Stimulated activated CD4-positive, alpha-beta T cell treated with anti-CD3 and anti-CD28 coated beads, TNF-alpha, amount 100 ng/mL, for 48 hours (primary cell): ENCODE data around the gene NAT14.
A peak's percentile ranks its signal among the peaks of the same experiment; 100 is the strongest.

ENCODE experiments used
- DNase-seq, 3 donors: peaks; one replicate each; pipeline ENCODE4 v3.0.0-alpha.2; 2020; ENCODE audit warnings: low read depth in 3 of 3

The NAT14 gene

DNA sequence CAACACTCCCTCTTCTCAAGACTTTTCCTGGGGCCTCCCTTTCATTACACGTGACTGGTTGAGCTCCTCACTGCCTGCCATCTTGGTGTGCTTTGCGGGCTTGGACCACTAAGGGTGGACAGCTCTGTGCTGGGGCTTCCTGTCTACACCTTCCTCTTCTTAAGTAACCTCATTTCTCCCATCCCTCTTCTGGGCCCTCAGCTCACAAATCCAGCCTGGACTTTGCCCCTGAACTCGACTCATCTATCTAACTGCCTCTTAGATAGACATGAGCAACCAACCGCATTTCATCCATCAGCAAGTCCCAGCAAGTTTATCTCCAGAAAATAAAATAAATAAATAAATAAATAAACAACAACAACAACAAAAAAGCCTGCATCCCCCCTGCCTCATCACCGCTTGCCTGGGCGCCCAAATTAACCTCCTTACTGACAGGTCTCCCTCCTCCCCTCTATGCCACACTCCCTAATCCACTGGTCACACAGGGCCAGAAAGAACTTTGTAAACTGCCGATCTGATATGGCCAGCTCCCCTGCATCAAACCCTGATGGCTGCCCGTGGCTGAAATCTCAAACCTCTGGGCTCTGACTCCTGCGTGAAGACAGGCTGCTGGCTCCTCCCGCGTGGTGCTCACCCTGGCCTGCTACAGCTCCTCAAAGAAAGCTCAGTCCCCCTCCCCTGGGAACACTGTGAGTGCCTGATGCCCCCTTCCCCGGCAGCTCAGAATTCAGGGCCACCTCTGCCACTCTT is 31.3 kb upstream of the NAT14 start:
- DNase-seq: no peak

DNA sequence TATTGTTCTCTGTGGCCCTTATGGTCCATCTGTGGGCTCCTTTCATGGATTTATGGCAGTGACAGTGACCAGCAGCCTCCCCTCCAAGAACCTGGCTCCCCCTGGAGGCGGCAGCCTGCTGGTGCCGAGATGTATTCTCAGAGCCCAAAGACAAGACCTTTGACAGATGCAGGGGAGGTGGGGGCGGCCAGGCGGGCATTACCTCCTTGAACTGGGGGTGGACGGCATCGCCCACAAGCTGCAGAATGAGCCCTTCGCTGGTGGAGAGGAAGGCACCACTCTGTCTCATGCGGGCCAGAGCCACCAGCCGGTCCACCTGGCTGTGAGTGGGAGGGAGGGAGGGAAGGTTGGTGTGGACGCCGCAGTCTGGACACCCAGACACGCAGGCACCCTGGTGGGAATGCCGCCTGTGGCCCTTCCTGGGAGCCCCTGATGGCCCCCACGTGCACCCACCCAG is 30.2 kb upstream of the NAT14 start:
- no peak for DNase-seq

GRCh38 chr19:55455576-55456235 is 29.3 kb upstream of the NAT14 start:
- DNase-seq: no peak

- DNase-seq: no peak
Measured at GRCh38 chr19:55456347-55456746, 28.6 kb upstream of the NAT14 start.

GRCh38 chr19:55457683-55458457 is 27.1 kb upstream of the NAT14 start:
- no peak for DNase-seq

- no peak for DNase-seq
Measured at GRCh38 chr19:55459551-55459949, 25.4 kb upstream of the NAT14 start.

DNA sequence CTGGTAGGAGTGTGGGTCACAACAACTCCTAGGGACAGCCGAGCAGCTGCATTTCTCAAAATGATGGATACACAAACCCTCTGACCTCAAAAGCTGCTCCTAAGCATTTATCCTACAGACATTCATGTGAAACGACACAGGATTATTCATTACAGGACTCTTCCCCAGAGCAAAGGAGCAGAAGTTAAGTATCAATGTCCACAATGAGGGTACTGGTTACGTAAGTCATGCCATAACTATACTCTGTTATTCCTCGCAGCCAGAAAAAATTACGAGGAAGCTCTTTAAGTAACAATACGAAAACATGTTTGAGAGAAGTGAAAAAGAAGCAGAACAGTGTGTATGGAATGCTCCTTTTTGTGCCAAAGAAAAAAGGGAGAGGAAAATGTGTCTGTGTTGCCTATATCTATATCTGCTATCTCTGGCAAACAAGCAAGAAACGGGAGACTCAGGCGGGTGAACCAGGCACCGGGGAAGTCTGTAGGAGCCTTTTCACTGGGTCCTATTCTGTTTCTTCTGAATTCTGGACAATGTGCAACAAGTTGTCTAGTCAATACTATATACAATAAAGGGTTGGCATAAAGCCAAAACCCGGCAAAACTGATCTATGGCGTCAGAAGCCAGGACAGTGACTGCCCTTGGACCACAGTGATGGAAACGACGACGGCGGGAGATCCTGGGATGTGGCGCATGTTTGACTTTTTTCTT is 24.9 kb upstream of the NAT14 start:
- DNase-seq: no peak

DNA sequence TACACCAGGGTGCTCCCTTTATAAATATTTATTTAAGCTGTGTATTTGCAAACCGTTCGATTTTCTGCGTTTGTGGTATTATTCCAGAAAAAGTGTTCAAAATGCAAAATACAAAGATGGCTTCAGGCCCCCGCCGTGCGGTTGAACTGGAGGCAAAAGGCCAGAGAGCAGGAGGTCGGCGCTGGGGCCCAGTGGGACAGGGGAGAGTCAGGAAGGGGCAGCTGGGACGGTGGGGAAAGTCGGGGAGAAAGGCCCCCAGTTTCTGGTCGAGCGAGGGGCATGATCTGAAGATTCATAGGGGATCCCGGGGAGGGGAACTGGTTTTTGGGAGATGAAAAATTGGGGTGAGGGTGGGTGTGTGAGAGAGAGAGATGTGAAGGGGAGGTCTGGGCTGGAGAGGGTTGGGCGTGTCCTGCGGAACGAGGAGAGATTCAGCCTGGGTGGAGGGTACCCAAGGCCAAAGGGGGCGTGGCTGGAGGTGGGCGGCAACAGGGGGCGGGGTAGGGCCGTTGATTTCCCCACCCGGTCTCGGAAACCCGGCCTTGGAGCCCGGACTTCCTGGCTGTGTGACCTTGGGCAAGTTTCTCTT is 24.2 kb upstream of the NAT14 start:
- peak in 1 of 3 donors; percentile 52 for DNase-seq

DNA sequence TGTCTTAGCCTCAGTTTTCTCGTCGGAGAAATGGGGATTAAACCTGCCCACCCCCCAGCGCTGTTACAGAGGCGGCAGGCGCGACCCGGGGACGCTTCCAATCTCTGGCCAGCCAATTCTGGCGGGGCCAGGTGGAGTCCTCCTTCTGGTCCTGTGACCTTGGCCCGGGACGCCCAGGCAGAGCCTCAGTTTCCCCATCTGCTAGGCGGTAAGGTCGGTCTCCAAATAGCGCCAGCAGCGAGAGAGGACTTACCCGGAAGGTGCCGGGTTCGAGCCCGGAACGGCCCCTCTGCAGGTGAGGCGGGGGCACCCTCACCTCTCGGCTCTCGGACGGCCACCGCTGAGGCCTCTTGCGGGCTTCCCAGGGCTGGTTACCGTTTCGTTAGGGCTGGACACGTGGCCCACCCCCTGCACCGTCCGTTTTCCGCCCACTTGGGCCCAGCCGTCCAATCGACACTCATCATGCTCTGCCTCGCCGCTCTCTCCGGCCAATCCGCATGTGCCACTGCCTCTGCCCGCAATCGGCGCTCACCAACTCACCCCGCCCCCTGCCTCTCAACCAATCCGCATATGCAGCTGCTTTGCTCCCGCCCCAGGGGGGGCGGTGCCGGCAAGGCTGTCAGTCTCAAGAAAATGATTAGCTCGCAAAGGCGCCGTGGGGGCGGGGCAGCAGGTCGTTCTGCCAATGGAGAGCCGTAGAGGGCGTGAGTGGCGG is 23.6 kb upstream of the NAT14 start, which contains the start of gene ISOC2:
TSS of gene ISOC2 (minus strand) at position 384 of the 715 bp plus-strand sequence. CDS start 5,156 bp downstream, outside the sequence.
- peak; percentile 100 for DNase-seq

DNA sequence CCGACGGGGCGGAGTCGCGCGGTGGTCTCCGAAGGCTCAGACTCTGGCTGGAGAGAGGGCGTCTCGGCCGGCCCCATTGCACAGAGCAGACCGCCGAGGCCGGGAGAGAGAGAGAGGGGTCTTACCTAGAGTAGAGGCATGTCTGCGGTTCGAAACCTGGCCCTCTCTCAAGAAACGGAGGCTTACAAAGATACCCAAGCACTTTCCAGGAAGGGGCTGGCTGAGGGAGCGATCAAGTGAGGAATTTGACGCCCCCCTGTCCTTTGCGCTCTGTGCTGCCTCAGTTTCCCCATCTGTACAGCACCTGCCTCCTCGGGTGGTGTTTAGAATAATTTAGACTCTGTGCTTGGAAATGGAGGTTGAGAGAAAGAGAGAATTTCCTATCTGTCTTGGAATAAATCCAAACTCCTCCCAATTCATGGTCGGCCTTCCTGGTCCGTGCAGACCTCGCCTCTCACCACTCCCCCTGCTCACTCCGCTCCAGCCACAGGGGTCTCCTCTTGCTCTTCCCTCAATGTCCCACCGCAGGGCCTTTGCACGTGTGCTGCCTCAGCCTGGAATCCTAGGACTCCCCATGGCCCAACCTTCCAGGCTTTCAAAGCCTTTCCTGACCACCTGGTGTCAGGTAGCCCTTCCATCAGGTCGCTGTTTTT is 22.9 kb upstream of the NAT14 start:
- DNase-seq: no peak

GRCh38 chr19:55462722-55463121 is 22.3 kb upstream of the NAT14 start:
- no peak for DNase-seq

DNA sequence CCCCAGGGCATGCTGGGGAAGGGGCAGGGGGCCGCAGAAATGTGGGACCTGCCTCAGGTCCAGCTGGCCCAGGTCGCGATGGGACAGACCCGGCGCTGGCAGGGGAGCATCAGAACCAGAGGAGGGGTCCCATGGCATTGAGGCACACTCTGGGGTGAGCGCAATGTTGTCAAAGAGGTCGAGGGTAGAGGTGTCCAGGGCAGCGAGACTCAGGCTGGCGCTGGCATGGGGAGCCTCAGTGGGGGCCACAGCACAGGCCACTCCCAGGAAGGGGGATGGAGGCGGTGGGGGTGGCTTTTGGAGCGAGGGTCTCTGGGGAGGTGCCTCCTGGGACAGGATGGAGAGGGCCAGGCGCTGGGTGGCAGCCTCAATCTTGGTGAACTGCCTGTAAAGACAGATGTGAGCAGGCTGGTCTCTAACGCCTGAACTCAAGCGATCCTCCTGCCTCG is 21.4 kb upstream of the NAT14 start:
- DNase-seq: no peak

- DNase-seq: no peak
Measured at GRCh38 chr19:55464039-55464661, 20.8 kb upstream of the NAT14 start.

GRCh38 chr19:55464662-55465054 is 20.3 kb upstream of the NAT14 start, which contains the start of gene C19orf85:
Gene C19orf85, minus strand, starts transcription at chr19:55464751. Its CDS starts 197 bp downstream, at chr19:55464554.
- no peak for DNase-seq

GRCh38 chr19:55465460-55466240 is 19.3 kb upstream of the NAT14 start:
- DNase-seq: no peak

DNA sequence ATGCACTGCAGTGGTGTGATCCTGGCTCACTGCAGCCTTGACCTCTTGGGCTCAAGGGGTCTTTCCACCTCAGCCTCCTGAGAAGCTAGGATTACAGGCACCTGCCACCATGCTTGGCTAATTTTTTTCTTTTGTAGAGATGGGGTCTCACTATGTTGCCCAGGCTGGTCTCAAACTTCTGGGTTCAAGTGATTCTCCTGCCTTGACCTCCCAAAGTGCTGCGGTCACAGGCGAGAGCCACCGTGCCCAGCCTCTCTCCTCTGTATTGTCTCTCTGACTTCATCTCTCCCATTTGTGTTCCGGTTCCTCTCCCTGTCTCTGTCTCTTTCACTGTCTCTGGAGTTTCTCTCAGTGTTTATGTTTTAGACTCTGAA is 18.8 kb upstream of the NAT14 start:
- no peak for DNase-seq

GRCh38 chr19:55467236-55468053 is 17.5 kb upstream of the NAT14 start:
- DNase-seq: peak; percentile 34 to 61 (median 57)

DNA sequence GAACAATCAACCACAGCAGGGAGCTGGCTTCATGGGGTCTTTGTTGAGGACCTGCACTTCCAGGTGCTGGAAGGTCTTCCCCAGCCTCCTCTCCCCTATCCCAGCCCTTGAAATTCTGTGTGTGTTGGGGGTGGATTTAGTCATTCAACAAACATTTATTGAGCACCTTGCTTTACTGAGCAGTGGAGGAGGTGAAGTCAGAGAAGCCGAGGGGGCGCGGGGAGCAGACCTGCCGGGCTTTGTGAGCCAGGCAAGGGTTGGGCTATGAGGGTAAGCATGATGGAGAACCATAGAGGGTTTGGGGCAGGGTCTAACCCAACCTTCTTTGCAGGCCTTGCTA is 17.0 kb upstream of the NAT14 start:
- no peak for DNase-seq
